GM10248 (cell line): ENCODE results near the gene TAGAP.

ENCODE experiments used
- CTCF ChIA-PET: fragments of 300-600 bp; sonication (Branson Sonifier 250); formaldehyde crosslinking; extraction: SDS; loops from one replicate; lab custom pipeline; 2021; ENCODE audit warnings: antibody characterized with exemption; lab: Yijun Ruan, JAX
- POLR2A ChIA-PET: fragments of 350-650 bp; sonication (Branson Sonifier 250); formaldehyde crosslinking; extraction: SDS; loops from one replicate; lab custom pipeline; 2020; ENCODE audit warnings: antibody characterized with exemption; lab: Yijun Ruan, JAX
- DNase-seq: peaks from one replicate; pipeline ENCODE4 v3.0.0; 2012; ENCODE audit errors: extremely low spot score
- TF ChIP-seq, protein P1 (sequence below): IDR thresholded peaks from 2 replicates; pipeline ENCODE4 v1.5.1; 2012; ENCODE audit warnings: mild to moderate bottlenecking, low read depth; ENCODE audit errors: extremely low read depth, missing control alignments, control extremely low read depth

The TAGAP gene

DNA sequence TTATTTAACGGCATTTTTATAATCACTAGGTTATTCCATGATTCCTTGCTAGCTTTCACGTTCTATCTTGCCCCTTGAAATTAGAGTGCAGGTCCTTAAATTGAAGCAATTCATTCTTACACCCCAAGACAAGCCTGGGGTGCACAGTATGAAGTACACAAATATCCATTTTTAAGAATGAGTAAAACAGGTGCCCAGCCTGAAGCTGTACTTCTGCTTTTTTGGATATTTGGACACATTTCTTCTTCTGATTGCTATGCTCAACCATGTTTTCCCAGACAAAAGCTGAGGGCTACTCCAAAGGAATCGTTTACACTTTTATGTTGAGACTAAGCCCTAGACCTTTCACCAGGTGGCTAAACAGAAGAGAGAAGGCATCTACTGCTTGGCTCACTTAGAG, 7.9 kb upstream of the TAGAP start:
- DNase-seq: no peak
- POLR2A ChIA-PET: no interaction called here
- CTCF ChIA-PET: interaction anchor here (1.1 to 5.2 kb wide), 8 partner anchors 8 to 61 kb away, joined by 3 to 25 read pairs (median 14); partner anchors contain the start of gene TAGAP
- TF ChIP-seq, protein P1, sequence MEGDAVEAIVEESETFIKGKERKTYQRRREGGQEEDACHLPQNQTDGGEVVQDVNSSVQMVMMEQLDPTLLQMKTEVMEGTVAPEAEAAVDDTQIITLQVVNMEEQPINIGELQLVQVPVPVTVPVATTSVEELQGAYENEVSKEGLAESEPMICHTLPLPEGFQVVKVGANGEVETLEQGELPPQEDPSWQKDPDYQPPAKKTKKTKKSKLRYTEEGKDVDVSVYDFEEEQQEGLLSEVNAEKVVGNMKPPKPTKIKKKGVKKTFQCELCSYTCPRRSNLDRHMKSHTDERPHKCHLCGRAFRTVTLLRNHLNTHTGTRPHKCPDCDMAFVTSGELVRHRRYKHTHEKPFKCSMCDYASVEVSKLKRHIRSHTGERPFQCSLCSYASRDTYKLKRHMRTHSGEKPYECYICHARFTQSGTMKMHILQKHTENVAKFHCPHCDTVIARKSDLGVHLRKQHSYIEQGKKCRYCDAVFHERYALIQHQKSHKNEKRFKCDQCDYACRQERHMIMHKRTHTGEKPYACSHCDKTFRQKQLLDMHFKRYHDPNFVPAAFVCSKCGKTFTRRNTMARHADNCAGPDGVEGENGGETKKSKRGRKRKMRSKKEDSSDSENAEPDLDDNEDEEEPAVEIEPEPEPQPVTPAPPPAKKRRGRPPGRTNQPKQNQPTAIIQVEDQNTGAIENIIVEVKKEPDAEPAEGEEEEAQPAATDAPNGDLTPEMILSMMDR: no peak

DNA sequence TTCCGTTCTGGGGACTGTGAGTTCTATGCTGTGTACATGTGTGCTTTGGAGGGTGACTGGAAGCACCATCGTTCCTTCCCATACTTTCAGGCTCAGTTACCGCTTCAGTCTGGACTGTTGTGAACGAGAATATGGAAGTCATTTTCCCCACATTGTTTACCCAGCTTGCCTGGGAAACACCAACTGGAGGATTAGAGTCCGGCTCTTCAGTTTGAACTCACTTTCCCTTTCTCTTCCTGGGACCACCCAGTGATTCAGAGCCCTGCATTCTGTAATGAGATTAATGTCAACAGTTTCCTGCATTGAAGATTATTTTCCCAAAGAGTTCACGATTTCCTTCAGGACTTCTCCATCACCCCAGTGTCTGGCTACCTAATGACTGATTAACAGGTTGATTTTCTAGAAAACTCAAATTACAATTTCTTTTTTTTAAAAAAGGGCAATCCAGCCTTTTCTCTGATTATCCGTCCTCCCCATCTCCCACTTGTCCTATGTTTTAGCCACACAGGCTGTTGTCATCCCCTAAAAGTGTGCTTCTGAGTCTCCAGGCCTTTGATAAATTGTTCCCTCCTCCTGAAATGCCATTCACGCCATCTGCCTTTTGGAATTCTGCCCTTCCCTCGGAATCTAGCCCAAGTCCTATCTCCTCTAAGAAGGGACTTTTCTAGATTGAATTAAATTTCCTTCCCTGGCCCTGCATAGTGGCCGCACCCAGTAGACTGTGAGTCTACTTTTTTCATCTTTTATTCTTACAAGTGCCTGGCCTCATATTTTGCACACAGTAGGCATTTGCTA, 3.3 kb upstream of the TAGAP start:
- CTCF ChIA-PET: interaction anchor here (1.0 to 1.6 kb wide), 2 partner anchors 56 to 62 kb away, joined by 3 to 5 read pairs; no protein-coding TSS in a partner anchor
- TF ChIP-seq, protein P1: no peak
- POLR2A ChIA-PET: interaction anchor here (0.6 kb wide), 1 partner anchor 242 kb away, joined by 3 read pairs; no protein-coding TSS in a partner anchor
- no peak for DNase-seq

DNA sequence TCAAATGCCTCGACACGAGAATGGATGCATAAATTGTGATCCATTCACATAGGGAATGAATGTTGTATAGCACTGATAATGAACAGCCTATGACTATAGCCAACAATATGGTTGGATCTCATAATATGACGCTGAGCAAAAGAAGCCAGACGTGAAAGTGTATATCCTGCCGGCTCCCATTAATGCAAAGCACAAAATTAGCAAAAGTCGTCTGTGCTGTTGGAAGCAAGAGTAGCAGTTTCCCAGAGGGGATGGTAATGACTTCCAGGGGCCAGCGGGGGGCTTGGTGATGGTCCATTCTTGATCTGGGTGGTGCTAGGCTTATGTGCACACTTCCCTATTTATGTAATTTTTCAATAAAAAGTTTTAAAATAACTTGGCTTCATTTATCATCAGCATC, 1.0 kb upstream of the TAGAP start:
- no peak for DNase-seq
- CTCF ChIA-PET: interaction anchor here (2.7 to 7.9 kb wide), 3 partner anchors 8 to 61 kb away, joined by 12 to 198 read pairs (median 15); no protein-coding TSS in a partner anchor
- TF ChIP-seq, protein P1: no peak
- POLR2A ChIA-PET: no interaction called here

GRCh38 chr6:159043947-159044346, 844 bp downstream of the TAGAP start:
- TF ChIP-seq, protein P1: no peak
- ChIA-PET CTCF (interaction anchor here (0.6 to 7.9 kb wide), 21 partner anchors 10 to 232 kb away, joined by 3 to 198 read pairs (median 4); no protein-coding TSS in a partner anchor), POLR2A (interaction anchor here (1.4 kb wide), 1 partner anchor 26 kb away, joined by 3 read pairs; no protein-coding TSS in a partner anchor)
- DNase-seq: no peak

DNA sequence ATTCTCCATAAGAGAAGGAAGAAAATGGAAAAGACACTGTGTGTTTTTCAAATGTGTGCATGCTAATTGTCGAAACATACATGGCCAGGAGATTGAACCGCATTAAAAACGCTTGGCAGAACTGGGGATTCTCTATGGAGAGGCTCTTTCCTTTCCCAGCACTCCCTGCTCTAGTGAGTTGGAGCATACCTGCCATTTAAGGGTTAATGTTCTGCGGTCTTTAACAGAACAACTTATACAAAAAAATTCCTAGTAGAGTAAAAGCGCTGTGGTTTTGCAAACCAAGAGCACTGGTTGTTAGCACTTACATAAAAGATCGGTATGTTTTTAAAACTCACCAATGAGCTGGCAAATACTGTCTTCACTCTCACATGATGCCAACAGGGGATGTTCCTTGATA, 1.5 kb downstream of the TAGAP start:
- POLR2A ChIA-PET: no interaction called here
- DNase-seq: no peak
- CTCF ChIA-PET: interaction anchor here (0.6 to 7.9 kb wide), 39 partner anchors 9 to 912 kb away, joined by 3 to 198 read pairs (median 5); partner anchors contain the start of gene RSPH3
- TF ChIP-seq, protein P1: no peak

- no peak for DNase-seq
- POLR2A ChIA-PET: no interaction called here
- CTCF ChIA-PET: interaction anchor here (0.7 to 7.9 kb wide), 27 partner anchors 10 to 911 kb away, joined by 3 to 198 read pairs (median 5); partner anchors contain the start of gene RSPH3
- TF ChIP-seq, protein P1: no peak
Observed at GRCh38 chr6:159042826-159043181, 2.0 kb downstream of the TAGAP start.
